ENCODE measurements around the gene CYB5RL.
"Not testable (repeated sequence)": the region's sequence is repeated elsewhere in the genome, so short reads cannot be mapped to it uniquely, and the experiment has no call there.

Gene CYB5RL

DNA sequence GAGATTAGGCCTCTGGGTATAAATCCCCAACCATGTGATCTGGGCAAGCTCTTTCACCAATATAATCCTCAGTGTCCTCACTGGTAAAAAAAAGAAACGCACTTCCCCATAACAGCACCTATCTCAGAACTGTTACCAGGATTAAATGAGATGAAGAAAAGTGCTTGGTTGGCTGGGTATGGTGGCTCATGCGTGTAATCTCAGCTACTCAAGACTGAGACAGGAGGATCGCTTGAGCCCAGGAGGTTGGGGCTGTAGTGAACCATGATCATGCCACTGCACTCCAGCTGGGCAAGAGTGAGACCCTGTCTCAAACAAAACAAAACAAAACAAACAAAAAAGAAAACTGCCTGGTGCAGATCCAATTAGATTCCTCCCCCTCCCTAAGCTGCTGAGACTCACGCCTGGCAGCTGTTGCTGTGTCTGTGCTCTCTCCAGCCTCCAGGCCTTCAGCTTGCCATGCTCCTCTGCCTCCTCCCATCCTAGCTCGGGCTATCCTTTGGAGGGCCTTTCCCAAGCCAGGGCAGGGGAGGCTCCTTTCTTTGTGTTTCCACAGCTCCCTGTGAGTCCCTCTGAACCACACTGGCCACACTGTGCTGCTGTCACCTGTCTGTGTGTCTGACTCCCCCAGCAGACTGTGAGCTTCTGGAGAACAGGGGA, 19.0 kb downstream of the CYB5RL start:
- DNase-seq, result no peak

DNA sequence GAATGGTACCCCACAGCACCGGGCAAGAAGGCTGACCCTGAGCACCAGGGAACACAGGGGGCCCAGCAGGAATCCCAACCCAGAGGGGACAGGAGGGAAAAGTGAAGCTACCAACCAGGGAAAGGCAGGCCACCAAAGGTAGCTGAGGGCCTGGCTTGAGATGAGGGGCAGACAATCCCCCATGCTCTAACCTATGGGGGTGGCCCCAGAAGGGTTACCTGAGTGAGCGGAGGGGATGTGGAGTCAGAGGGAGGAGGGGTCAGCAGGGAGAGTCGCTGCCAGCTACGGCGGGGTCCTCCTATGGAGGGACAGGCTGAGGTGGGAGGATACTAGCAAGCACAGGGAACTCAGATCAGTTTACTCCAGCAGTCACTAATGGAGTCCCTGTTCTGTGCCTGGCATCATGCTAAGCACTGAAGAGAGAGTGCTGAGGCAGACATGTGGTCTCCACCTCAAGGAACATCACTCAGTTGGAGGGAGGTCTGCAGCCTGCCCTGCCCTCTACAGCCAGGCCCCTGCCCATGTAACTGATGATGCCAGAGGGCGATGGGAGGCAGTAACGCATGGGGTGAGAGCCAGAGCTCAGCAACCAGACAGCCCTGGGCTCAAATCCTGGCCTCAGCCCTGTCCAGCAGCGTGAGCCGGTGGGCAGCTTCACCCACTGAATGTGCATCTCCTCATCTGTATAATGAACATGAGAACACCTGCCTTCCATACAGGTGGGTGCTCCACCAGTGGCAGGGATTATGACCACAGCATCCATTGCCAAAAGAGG, 21.3 kb downstream of the CYB5RL start:
- DNase-seq, result no peak

DNA sequence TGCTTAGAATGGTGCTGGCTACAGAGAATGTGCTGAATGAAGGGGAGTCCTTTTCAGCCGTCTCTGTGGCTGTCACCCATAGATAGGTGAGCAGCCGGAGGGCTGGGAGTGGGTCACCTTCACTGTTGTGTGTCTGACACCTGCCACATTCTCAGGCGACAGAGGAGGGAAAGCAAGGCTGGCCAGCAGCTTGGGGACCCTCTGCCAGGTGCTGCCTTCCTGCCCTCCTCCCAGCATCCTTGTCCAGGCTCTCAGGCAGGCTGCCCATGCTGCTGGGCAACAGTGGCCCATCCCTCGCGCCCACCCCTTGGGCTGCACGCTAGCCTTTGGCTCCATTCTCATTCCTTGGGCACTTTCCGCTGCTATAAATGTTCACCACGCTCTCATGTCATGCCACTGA, 22.1 kb downstream of the CYB5RL start:
- no peak for DNase-seq

DNA sequence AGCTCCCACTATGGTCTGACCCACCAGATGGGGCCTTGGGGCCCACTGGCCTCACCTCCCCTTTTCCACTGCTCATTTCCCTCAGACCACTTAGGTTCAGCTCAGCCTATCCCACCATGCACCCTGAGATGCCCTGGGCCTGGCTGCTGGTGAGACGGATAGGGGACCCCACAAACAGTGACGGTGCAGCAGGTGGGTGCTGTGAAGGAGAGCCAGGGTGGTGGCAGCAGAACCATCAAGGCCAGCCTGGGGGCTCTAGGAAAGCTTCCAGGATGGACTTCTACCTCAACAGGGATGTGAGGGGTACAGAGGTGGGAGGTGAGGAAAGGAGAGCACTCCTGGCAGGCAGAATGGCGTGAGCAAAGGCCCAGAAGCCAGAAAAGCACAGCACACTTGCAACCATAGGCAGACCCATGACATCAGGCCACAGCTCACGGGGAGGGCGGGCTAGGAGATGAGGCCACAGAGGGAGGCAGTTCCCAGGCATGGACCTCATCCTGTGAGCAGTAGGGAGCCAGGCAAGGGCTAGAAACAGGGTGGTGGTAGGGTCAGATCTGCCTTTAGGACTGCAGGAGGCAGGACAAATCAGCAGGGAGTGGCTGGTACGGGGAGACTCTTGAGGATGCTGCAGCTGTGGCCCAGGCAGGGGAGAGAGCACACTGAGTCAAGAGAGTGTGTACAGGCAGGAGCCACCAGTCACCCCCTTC, 23.1 kb downstream of the CYB5RL start:
- no peak for DNase-seq

DNA sequence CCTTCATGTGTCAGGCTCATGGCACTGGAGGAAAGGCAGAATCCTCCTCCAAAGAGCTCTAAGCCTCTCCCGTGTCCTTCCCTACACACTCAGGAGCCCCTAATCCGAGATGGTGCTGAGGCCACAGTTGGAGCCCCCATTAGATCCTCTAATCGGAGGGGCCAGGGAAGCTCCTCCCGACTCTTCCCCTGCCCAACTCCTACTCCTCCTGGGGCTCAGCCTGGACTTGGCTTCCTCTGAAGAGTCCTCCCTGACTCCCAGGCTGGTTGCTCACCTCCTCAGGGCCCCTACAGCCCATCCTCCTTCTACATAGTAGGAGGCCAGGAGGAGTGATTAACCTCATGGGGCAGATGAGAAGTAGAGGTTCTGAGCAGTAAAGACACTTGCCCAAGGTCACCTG, 25.7 kb downstream of the CYB5RL start:
- DNase-seq, result no peak

DNA sequence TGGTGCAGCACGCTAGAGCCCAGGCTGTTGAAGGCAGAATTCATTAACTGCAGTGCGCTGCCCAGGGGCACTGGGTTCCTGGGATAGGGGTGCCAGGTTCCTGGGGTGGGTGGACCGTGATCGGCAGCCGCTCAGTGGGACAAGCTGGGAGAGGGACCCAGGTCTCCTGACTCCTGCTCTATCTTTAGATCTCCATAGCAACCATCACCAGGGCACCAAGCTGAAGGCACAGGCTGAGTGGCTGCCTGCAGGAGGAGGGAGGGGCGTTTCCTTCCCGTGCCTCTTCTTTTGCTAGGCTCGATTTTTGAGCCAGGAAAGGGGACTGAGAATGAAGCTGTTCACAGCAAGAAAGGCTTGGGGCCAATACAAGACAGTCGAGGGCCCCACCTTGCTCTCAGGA, 26.1 kb downstream of the CYB5RL start:
- no peak for DNase-seq

DNA sequence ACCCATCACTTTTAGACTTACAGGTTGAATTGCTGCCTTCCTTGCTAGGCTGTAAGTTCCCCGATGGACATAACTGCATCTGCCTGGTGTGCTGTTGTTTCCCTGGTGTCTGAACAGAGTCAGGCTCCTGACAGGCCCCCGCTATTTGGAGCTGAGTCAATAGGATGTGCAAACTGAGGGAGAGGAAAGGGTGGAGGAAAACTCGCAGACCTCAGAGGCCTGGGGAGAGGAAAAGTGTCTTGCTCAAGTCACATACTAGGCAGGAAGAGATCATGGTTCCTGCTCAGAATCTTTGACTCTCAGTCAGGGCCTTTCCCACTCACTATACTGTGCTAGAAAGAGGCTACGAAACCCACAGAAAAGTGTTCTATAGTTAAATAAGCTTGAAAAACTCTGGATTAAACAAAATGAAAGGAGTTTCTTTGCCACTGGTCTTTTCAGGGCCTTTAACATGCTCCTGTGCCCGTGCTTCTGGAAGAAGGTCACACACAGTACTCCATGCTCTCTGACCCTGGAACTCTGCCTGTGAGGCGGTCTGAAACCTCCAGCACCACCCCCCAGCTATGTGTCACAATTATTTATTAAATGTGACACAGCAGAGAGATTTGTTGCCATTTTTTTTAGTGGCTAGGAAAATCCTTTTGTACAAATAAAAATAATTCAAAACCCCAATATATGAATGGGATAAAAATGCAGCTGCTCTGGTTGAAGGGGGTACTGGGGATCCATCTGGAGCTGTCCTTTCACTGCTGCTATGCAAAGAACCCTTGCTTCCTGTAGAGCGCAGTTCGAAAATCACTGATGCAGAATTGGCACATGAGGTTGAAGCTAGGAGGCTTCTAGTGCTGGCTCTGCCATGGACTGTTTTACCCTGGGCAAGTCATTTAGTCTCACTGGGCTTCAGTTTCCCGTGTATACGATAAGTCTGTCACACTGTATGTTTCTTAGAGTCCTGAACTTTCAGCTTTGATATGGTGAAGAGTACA, 26.9 kb downstream of the CYB5RL start:
- no peak for DNase-seq

DNA sequence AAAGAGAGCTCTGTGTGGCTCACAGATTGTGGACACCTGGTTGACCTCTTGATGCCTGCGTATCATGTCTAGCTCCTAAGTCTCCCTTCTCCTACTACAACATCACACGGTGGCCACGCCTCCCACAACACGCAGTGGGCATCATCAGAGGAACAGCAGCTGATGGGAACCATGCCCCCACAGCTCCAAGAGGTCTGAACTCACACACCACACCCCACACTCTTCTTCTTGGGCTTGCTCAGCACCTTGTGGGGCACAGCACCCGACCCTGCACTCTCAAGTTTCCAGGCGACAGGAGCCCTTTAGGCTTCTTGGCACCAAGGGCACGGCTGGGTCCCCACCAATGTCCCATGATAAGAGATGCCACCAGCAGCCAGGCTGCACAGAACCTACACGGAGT, 28.2 kb downstream of the CYB5RL start:
- no peak for DNase-seq

DNA sequence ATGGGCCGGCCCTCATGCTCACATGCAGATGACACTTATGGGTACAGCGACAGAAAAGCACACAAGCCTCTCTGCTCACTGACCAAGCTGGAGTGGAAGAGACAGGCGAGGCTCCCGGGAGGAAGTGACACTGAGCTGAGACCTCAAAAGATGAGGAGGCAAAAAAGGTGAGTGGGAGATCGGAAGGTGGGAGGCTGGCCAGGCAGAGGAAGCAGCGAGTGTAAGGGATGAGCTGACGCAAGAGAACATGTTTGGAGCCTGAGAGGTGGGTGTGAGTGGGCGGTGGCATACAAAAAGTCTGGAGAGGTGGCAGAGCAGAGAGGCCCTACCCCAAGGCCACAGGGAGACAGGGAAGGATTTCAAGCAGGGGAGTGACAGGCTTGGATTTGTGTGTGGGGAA, 28.8 kb downstream of the CYB5RL start:
- DNase-seq, result no peak

DNA sequence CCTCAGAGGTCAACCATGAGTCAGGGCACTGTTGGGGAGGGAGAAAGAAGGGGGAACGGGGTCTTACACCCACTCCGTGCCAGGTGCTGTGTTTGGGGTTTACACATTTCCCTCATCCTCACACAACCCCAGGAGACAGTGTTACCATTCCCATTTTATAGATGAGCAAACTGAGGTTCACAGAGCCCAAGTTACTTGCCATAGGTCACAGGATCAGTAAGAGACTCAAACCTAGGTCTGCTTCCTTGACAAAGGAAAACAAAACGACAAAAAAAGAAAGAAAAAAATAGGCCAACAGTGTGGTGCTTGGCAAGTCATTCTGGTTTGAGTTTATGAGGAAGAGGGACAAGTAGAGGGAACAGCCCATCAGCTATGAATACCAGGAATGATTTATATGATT, 30.8 kb downstream of the CYB5RL start:
- no peak for DNase-seq

DNA sequence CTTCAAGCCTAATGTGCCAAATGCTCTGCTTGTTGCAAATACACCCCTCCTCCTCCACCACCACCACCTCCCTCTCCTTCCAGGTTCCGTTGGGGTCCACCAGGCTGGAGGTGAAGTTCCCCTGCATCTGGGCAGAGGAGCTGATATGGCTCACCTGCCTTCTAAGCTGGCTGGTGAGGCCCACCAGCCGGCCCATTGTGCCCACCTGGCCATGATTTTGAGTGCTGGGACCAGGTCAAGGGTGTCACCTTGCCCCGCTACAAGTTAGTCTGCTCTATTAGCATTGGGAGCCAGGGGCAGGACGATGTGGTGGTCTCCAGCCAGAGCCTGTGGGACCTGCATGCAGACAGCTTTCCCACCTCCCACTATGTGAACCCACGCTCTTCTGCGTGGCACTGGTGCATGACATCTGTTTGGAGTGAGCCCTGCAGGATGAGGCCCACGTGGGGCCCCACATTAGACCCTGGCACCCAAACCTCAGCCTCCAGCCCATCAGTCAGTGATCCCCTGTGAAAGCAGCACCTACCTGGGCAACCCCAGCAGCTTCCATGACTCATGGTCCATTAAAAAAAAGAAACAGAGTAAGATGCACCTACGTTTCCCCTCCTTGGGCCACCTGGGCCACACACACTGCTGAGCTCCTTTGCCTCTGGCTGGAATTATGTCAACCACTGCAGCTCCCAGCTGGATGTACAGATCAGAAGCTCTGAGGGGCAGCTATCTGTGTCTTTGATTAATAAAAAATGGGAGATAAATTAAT, 31.4 kb downstream of the CYB5RL start:
- DNase-seq, result no peak

DNA sequence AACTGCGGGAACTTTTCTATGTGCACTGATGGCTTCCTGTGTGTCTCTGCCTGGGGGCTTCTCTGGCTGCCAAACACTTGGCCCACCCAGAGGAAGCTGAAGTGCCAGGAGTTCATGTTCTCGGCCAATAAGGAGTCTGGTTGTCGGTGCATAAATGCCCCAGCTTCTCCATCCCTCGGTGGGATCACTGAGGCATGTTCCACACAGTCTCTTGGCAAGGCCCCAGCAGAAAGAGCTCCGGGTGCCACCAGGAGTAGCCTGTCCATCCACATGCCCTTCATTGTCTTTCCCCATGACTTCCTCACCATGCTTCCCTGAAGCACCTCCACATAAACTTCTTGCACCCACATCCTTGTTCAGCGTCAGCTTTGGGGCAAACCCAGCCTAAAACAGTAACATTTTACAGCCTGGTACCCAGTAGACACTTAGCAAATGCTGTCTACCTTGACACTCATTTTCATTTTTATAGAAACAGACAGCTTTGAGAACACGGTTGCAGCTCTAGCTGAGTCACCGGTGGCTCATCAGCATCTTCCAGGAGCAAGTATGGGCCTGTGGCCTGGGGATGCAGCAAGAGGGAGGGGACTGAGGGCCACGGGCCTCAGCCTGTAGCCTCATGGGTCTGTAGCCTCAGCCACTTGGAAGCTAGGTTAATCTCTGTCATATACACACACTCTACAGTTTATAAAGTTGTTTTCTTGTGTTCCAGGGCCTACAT, 32.2 kb downstream of the CYB5RL start:
- no peak for DNase-seq

DNA sequence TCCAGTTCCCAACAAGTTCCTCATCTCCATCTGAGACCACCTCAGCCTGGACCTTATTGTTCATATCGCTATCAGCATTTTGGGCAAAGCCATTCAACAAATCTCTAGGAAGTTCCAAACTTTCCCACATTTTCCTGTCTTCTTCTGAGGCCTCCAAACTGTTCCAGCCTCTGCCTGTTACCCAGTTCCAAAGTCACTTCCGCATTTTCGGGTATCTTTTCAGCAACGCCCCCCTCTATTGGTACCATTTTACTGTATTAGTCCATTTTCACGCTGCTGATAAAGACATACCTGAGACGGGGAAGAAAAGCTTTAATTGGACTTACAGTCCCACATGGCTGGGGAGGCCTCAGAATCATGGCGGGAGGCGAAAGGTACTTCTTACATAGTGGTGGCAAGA, 33.5 kb downstream of the CYB5RL start:
- DNase-seq, result not testable (repeated sequence)

DNA sequence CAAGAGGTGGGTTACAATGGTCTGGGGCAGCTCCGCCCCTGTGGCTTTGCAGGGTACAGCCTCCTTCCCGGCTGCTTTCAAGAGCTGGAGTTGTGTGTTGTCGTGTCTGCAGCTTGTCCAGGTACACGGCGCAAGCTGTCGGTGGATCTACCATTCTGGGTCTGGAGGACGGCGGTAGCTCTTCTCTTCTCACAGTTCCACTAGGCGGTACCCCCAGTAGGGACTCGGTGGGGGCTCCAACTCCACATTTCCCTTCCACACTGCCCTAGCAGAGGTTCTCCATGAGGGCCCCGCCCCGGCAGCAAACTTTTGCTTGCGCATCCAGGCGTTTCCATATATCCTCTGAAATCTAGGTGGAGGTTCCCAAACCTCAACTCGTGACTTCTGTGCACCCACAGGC, 34.7 kb downstream of the CYB5RL start:
- DNase-seq, result no peak

DNA sequence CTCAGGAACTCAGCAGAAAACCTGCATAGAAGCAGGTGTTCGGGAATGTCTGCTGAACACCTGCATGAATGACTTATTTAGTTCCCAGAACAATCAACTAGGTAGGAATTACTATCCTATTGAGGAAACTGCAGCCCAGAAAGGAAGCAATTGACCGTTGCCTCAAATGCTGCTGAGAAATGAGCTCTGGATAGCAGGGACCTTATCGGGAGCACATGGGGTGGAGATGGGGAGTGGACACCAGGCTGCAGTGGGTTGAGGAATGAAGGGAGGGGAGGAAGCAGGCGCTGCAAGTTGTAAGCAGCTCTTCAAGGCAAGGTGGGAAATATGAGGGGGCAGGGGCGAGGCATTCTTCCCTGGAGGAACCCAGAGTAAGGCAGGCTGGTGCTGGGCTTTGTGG, 36.3 kb downstream of the CYB5RL start:
- no peak for DNase-seq

DNA sequence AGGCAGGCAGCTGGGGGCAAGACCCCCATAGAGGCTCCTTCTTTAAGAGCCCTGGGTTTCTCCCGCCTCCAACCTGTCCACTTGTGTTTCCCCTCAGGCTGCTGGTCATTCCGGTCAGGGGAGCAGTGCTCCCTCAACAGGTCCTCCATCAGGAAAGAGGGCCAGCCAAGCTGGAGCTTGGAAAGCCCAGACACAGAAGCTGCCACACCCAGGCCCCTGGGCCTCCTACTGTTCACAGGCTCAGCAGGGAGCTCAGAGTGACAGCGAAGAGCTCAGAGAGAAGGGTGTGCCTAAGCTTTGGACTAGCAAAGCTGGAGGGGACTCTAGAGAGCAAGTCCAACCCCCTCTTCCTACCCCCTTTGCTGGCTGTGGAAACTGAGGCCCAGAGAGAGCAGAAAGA, 36.8 kb downstream of the CYB5RL start:
- DNase-seq, result no peak

DNA sequence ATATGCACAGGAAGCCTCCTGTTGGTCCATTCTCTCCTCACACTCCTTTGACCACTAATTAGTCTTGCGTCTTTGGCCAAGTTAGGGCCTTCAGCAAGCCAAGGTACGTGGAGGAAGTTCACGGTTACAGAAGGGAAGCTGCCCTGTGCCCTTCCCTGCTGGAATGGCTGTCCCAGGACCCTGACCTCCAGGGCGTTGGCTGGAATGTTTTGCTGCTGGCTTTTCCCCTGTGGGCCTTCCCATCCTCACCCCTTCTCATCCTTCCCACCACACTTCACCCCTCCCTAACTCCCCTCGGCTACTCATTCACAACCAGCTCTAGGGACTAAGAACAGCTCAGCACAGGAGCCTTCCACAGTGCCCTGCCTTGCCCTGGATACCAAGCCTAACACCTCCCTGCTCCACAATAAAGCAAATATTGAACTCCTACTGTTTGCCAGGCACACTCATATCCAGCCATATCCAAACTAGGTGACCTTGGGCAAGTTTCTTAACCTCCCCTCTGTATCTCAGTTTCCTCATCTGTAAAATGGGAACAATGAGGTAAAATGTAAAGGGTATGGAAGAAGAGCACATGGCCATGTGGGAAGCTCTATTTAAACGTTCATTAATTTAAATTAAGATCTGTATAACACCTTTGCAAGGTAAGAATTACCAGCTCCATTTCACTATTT, 38.2 kb downstream of the CYB5RL start:
- DNase-seq, result no peak

DNA sequence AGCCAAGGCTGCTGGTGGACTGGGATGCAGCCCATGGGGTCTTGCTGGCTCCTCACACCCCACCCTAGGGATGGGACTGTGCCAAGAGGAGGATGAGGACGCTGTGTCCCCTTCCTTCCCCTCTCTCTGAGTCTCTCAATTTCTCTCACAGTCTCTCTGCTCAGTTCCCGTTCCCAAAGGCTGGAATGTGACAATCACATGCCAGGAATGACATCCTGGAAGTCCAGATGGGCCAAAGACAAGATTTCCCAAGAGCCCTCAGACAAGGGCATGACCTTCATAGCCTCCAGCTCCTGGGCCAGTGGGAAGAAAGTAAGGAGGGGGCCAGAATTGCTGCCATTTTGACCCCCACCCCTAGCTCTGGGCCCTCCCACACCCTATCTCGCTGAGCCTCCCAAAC, 39.5 kb downstream of the CYB5RL start:
- DNase-seq, result no peak

DNA sequence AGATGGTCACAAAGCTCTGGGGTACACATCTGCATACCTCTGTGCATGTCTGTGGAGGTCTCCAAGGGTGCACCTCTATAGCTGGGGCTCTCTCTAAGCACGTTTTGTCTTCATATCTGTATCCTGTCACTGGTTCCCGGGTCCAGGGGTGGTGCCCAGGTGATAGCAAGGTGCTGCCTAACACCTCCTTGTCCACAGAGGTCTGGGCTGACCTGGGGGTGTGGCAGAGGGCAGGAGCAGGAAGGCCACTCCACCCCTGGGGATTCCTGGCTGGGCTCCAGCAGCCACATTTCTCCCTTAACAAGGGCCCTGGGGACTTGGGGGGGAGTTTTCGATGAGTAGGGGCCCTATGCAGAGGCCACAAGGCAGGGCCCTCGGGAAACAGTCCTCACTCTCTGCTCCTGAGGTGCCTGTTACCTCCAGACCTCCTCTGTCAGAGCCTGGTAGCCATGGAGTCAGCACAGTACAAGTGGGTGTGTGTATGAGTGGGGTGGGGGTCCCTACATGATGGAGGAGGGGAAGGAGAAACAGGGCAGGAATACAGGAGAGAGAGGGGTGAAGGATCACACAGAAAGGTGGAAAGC, 40.0 kb downstream of the CYB5RL start:
- DNase-seq, result no peak

DNA sequence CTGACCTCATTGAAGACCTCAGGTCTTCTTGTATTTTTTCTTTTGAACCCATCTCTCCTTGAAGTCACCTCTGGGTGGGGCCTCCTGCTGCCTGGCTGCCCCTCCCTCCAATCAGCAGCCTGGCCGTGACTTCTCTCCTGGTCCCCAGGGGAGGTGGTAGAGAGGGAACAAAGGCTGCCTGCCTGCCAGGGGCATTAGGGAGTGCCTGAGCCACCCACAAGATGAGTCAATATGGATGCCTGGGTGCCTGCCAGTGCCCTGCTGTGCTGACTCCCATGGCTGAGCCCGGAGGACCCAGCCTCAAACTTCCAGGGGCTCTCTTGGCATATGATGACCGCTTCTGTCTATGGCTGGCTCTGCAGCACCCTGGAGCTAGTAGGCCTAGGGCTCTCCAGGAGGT, 41.8 kb downstream of the CYB5RL start:
- no peak for DNase-seq

DNA sequence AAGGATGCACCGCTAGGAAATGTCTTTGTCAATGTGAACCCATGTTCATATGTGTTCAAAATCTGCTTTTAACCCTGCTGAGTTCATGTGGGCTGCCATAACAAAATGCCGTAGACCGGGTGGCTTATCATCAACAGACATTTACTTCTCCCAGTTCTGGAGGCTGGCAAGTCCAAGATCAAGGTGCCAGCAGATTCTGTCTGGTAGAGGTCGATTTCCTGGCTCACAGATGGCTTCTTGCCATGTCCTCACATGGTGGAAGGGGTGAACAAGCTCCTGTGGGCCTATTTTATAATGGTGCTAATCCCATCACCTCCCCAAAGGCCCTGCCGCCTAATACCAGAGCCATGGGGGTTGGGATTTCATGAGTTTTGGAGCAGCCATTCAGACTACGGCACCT, 42.4 kb downstream of the CYB5RL start:
- DNase-seq, result no peak

Data from DMS79 (cell line).